T-cell (primary cell): ENCODE results near the gene AGO1. TPM values are rescaled to one million over a fixed set of nuclear protein-coding genes. Genes with fewer than 3 reads are reported as not detected.

Source experiments
- ATAC-seq, 4 experiments: fragments of 200-7000 bp in 3 of 4; fragments of 150-1000 bp in 1 of 4; cut with Tn5 transposase; replicated peaks in 1 of 4; 1 replicate in 3 of 4; 2 replicates in 1 of 4; pipeline ENCODE4 v1.10.0; 2021; ENCODE audit warnings: moderate library complexity in 3 of 4, mild to moderate bottlenecking in 2 of 4, moderate number of reproducible peaks in 1 of 4
- CTCF ChIA-PET, 2 donors: fragments of 300-600 bp; sonication (Branson Sonifier 250); formaldehyde crosslinking; loops; one replicate each; lab custom pipeline; 2022; ENCODE audit warnings: antibody characterized with exemption in 2 of 2; lab: Charles Lee
- POLR2A ChIA-PET, 2 donors: fragments of 300-600 bp; sonication (Branson Sonifier 250); formaldehyde crosslinking; loops; one replicate each; lab custom pipeline; 2022; ENCODE audit warnings: antibody characterized with exemption in 2 of 2; lab: Charles Lee
- DNase-seq, 35 experiments: peaks; one replicate each; pipeline versions ENCODE4 v3.0.0 to v3.0.0-alpha.2; 2013 to 2023
- H3K27ac ChIP-seq: one replicate; pipeline ENCODE4 v1.5.1; 2013; ENCODE audit warnings: low read length
- H3K27me3 ChIP-seq, 2 experiments: replicated peaks in 1 of 2; 1 replicate in 1 of 2; 2 replicates in 1 of 2; pipeline versions ENCODE4 v1.6.1 to v1.7.0; 2013; ENCODE audit warnings: low read length in 1 of 2, mixed read lengths in 1 of 2; ENCODE audit not compliant: control insufficient read depth in 2 of 2, insufficient read depth in 2 of 2; ENCODE audit errors: extremely low read depth in 1 of 2
- H3K36me3 ChIP-seq, 2 donors: 1 replicate in 1 of 2; 2 replicates in 1 of 2; pipeline versions ENCODE4 v1.6.1 to v1.7.0; 2013; ENCODE audit warnings: low read length in 1 of 2; ENCODE audit not compliant: control insufficient read depth in 2 of 2, insufficient read depth in 1 of 2; ENCODE audit errors: extremely low read depth in 1 of 2
- H3K4me1 ChIP-seq, 2 experiments: 1 replicate in 1 of 2; 2 replicates in 1 of 2; pipeline versions ENCODE4 v1.6.1 to v1.7.0; 2013; ENCODE audit warnings: low read length in 2 of 2, mixed read lengths in 1 of 2; ENCODE audit not compliant: insufficient read depth in 2 of 2, control insufficient read depth in 1 of 2; ENCODE audit errors: extremely low read depth in 1 of 2
- H3K4me3 ChIP-seq, 2 donors: 1 replicate in 1 of 2; 2 replicates in 1 of 2; pipeline versions ENCODE4 v1.5.1 to v1.7.0; 2013; ENCODE audit warnings: mild to moderate bottlenecking in 2 of 2, low read length in 1 of 2, moderate library complexity in 1 of 2; ENCODE audit not compliant: control insufficient read depth in 1 of 2; ENCODE audit errors: extremely low read depth in 1 of 2
- H3K9me3 ChIP-seq: 2 replicates; pipeline ENCODE4 v1.7.0; 2013
- H3K27ac Mint-ChIP-seq, 2 donors: one replicate each; pipeline ENCODE4 v1.8.0; 2020 to 2021; ENCODE audit warnings: mild to moderate bottlenecking in 2 of 2, mixed read lengths in 2 of 2
- H3K27me3 Mint-ChIP-seq, 2 donors: one replicate each; pipeline ENCODE4 v1.8.0; 2021 to 2022; ENCODE audit warnings: mixed read lengths in 2 of 2
- H3K36me3 Mint-ChIP-seq: one replicate; pipeline ENCODE4 v1.8.0; 2021; ENCODE audit warnings: mixed read lengths
- H3K4me1 Mint-ChIP-seq, 3 donors: one replicate each; pipeline ENCODE4 v1.8.0; 2020 to 2022; ENCODE audit warnings: mixed read lengths in 3 of 3, mild to moderate bottlenecking in 1 of 3
- H3K4me3 Mint-ChIP-seq, 3 donors: one replicate each; pipeline ENCODE4 v1.8.0; 2020 to 2022; ENCODE audit warnings: mild to moderate bottlenecking in 3 of 3, mixed read lengths in 3 of 3, moderate library complexity in 3 of 3
- H3K9me3 Mint-ChIP-seq, 3 donors: one replicate each; pipeline ENCODE4 v1.8.0; 2020 to 2022; ENCODE audit warnings: mixed read lengths in 3 of 3
- WGBS: methylation state at CpG from one replicate; pipeline ENCODE4 v1.1.5; 2013; ENCODE audit warnings: missing lambda C conversion rate; ENCODE audit not compliant: insufficient coverage; 5-methylcytosine and 5-hydroxymethylcytosine counted together
- total RNA-seq, 35 experiments: library from RNA in 6 of 35; stranded (reverse) in 6 of 35; fragments of 120-200 nt in 1 of 35; gene quantifications; one replicate each; pipeline versions ENCODE4 v1.2.1 to v1.2.4 and lab custom pipeline; 2013 to 2026

Gene AGO1
- total RNA-seq, 5 donors from 2014 or later (not counting 1 experiment from before 2014, with no cell fraction given) = 21.8 to 28.7 (median 26.0) TPM

DNA sequence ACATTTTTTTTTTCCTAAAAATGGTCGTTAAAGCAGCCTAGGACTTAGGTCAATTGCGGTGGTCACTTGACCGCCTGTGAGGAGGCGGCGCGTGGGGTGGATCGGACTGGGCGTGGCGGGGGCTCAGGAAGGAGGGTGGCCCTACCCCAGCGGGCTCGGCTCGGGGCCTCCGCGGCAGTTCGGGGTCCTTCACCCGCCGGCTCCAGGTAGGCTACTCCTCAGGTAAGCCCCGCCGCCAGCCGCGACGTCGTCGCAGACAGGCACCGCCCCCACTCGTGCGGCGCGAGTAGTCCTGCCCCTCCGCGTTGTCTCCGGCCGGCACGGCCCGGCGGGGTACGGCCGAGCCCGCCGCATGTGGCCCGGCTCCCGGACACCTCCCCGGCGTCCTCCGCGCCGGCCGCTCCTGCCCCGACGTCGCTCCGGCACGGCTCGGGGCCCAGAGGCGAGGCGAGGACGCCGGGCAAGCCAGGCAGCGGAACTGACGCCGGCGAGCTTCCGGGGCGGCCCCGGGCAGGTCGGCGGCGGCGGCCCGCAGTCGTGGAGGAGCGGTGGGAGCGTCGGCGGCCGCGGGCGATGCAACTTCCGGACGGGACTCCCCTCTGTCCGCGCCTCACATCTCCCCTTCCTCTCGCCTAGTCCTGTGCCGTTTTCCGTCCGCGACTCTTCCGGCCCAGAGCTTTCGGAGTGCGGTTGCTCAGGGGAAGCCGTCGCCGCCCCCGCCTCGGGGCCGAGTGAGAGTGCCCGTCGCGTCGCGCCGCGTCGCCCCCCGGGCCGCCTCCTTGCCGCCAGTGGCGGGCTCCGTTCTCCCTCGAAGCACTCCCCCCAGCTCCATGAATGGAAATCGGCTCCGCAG is 47.8 kb downstream of the AGO1 start, which contains the start of gene AGO3:
AGO3 (plus strand) TSS at position 513 of the 853 bp plus-strand sequence; CDS start at position 835, 322 bp downstream.
- peaks cover 28 to 35% (median 32%) of the 10 kb centered on the region in 3 donors for H3K4me1 Mint-ChIP-seq
- H3K27ac Mint-ChIP-seq = peak within 1 kb of the TSS; percentile 94 to 96
- Histone ChIP-seq H3K27me3 (no peaks in the 10 kb centered on the region), H3K4me3 (peak within 1 kb of the TSS; percentile 70 to 78), H3K36me3 (no peaks in the 10 kb centered on the region), H3K4me1 (peaks cover 11 to 15% of the 10 kb centered on the region in 2 experiments), H3K9me3 (no peaks in the 10 kb centered on the region), H3K27ac (peak within 1 kb of the TSS; percentile 89)
- ChIA-PET POLR2A (no interaction called here), CTCF (interaction anchor here in 1 of 2 donors (0.6 to 2.0 kb wide), 3 partner anchors 14 to 48 kb away, joined by 3 to 7 read pairs (median 3); partner anchors contain the start of gene AGO1)
- peak; percentile 89 to 91 (median 89) for ATAC-seq
- peak; percentile 69 to 95 (median 82) for DNase-seq
- H3K27me3 Mint-ChIP-seq = no peaks in the 10 kb centered on the region
- H3K9me3 Mint-ChIP-seq = no peaks in the 10 kb centered on the region
- no peaks in the 10 kb centered on the region for H3K36me3 Mint-ChIP-seq
- under 1% methylated on average over 111 of the region's 112 CpGs for WGBS
- H3K4me3 Mint-ChIP-seq = peak within 1 kb of the TSS; percentile 89 to 93 (median 91)

- Mint-ChIP-seq H3K9me3 (no peaks in the 10 kb centered on the region), H3K27me3 (no peaks in the 10 kb centered on the region), H3K4me3 (peak overlapping the region; percentile 84 to 93 (median 91)), H3K4me1 (peaks cover 28 to 40% (median 37%) of the 10 kb centered on the region in 3 donors), H3K27ac (peak overlapping the region; percentile 85 to 88), H3K36me3 (no peaks in the 10 kb centered on the region)
- Histone ChIP-seq H3K36me3 (no peaks in the 10 kb centered on the region), H3K27me3 (no peaks in the 10 kb centered on the region), H3K27ac (peak overlapping the region; percentile 64), H3K4me1 (peaks cover 11 to 15% of the 10 kb centered on the region in 2 experiments), H3K4me3 (peak overlapping the region; percentile 57 to 78), H3K9me3 (no peaks in the 10 kb centered on the region)
- ATAC-seq (no peak), DNase-seq (peak in 7 of 35 experiments; percentile 2 to 47 (median 7))
- ChIA-PET POLR2A (no interaction called here), CTCF (interaction anchor here in 1 of 2 donors (1.1 to 2.0 kb wide), 2 partner anchors 14 to 49 kb away, joined by 3 to 7 read pairs; partner anchors contain the start of gene AGO1)
- WGBS = 0% methylated on average over 17 of the region's 28 CpGs
These were observed 48.6 kb downstream of the AGO1 start for GRCh38 chr1:35931446-35932157.

GRCh38 chr1:35932158-35932636 is 49.2 kb downstream of the AGO1 start:
- Histone ChIP-seq H3K4me3 (peak overlapping the region in 1 of 2 donors; percentile 57), H3K4me1 (peaks cover 11 to 15% of the 10 kb centered on the region in 2 experiments), H3K36me3 (no peaks in the 10 kb centered on the region), H3K27ac (peak overlapping the region; percentile 64), H3K27me3 (no peaks in the 10 kb centered on the region), H3K9me3 (no peaks in the 10 kb centered on the region)
- no peaks in the 10 kb centered on the region for H3K36me3 Mint-ChIP-seq
- peak overlapping the region; percentile 84 to 93 (median 91) for H3K4me3 Mint-ChIP-seq
- WGBS = no CpG with 5 or more reads among the region's 7 CpGs
- peaks cover 28 to 43% (median 40%) of the 10 kb centered on the region in 3 donors for H3K4me1 Mint-ChIP-seq
- H3K9me3 Mint-ChIP-seq = no peaks in the 10 kb centered on the region
- peak overlapping the region in 1 of 2 donors; percentile 48 for H3K27ac Mint-ChIP-seq
- CTCF ChIA-PET = interaction anchor here in 1 of 2 donors (1.1 kb wide), 1 partner anchor 10 kb away, joined by 4 read pairs; no protein-coding TSS in a partner anchor
- H3K27me3 Mint-ChIP-seq = no peaks in the 10 kb centered on the region
- ATAC-seq (no peak), DNase-seq (no peak)
- POLR2A ChIA-PET = no interaction called here

DNA sequence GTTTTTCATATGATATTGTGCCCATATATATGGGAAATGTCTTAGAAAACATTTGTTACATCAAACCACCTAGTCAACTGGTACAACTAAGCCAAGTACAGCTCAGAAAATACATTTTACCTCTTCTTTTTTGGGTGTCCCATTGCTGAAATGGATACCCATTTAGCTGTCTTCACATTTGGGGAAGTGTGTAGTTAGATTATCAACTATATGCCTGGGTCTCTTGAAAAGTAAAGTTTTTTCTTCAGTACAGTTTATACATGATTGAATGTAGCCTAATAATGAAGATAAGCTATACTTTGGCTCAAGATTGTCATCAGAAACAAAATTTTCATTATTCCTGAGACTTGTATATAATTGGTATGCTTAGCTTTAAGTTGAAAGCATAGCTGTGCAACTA is 49.9 kb downstream of the AGO1 start:
- ChIA-PET POLR2A (interaction anchor here in 1 of 2 donors (0.5 kb wide), 2 partner anchors 23 to 740 kb away, joined by 3 to 7 read pairs; partner anchors contain the start of gene SFPQ), CTCF (interaction anchor here in 1 of 2 donors (0.5 to 1.1 kb wide), 3 partner anchors 10 to 158 kb away, joined by 4 to 6 read pairs (median 4); no protein-coding TSS in a partner anchor)
- DNase-seq (no peak), ATAC-seq (no peak)
- Histone ChIP-seq H3K36me3 (no peaks in the 10 kb centered on the region), H3K27ac (no peak overlapping the region), H3K9me3 (no peaks in the 10 kb centered on the region), H3K4me3 (no peak overlapping the region), H3K4me1 (peaks cover 11 to 15% of the 10 kb centered on the region in 2 experiments), H3K27me3 (no peaks in the 10 kb centered on the region)
- Mint-ChIP-seq H3K4me1 (peaks cover 28 to 44% (median 40%) of the 10 kb centered on the region in 3 donors), H3K4me3 (peak overlapping the region; percentile 2 to 91 (median 84)), H3K36me3 (no peaks in the 10 kb centered on the region), H3K27ac (no peak overlapping the region), H3K27me3 (no peaks in the 10 kb centered on the region), H3K9me3 (no peaks in the 10 kb centered on the region)

DNA sequence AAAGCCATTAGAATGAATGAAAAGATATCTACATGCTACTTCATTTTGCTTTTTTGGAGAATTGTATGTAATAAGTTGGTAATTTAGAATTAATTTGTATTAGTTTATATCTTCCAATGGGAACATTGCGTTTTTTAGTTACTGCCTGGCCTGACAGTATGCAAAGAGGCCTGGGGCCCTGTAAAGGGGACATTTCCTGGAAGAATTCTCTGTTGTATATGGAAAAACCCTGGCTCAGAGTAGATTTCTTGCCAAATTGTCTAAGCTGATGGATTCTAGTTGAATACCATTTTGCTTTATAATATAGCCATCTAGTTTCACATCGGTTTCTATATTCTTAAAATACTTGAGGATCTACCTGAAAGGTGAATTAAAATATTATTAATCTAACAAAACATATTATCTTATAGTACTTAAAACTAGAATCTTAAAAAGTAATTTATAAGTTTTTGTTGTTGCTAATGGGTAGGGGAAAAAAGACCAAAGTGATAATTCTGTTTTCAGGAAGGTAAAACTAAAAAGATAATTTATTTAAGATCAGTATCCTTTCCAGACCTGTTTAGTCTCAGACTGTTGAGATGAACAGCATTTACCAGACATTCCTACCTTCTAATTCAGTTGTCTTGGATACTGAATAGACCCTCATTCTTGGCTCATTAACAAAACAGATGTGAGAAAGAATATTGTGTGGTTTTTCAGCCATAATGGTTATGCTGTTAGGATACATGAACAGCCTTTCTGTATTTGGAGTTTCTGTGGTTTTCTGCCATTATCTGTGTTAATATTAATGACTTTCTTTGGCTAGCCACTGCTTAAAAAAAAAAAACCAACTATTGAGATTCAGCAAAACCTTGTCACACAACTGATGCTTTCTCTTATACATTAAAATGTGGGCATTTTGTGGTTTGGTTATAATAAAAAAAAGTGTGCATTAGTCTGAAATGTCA is 52.7 kb downstream of the AGO1 start:
- H3K27ac ChIP-seq = no peak overlapping the region
- Mint-ChIP-seq H3K27me3 (no peaks in the 10 kb centered on the region), H3K4me1 (peaks cover 36 to 50% (median 49%) of the 10 kb centered on the region in 3 donors), H3K27ac (no peak overlapping the region), H3K4me3 (no peak overlapping the region), H3K9me3 (no peaks in the 10 kb centered on the region), H3K36me3 (peaks cover 5% of the 10 kb centered on the region)
- no peaks in the 10 kb centered on the region for H3K36me3 ChIP-seq
- H3K9me3 ChIP-seq = no peaks in the 10 kb centered on the region
- DNase-seq = no peak
- no peak overlapping the region for H3K4me3 ChIP-seq
- no peak for ATAC-seq
- WGBS = no CpG with 5 or more reads among the region's 2 CpGs
- H3K27me3 ChIP-seq = no peaks in the 10 kb centered on the region
- ChIA-PET POLR2A (no interaction called here), CTCF (no interaction called here)
- peaks cover 6 to 9% of the 10 kb centered on the region in 2 experiments for H3K4me1 ChIP-seq
